B cell (primary cell): ENCODE results near the gene METRNL. TPM values are rescaled to one million over a fixed set of nuclear protein-coding genes. Genes with fewer than 3 reads are reported as not detected.
"Not testable (repeated sequence)": the region's sequence is repeated elsewhere in the genome, so short reads cannot be mapped to it uniquely, and the experiment has no call there.

Experiments
- ATAC-seq: fragments of 200-7000 bp; cut with Tn5 transposase; one replicate; pipeline ENCODE4 v1.10.0; 2021; ENCODE audit warnings: low read depth, mild to moderate bottlenecking, moderate number of reproducible peaks, moderate library complexity
- CTCF ChIA-PET: fragments of 350-600 bp; sonication (Branson Sonifier 250); formaldehyde crosslinking; loops from one replicate; lab custom pipeline; 2021; ENCODE audit warnings: antibody characterized with exemption, inconsistent platforms; lab: Charles Lee
- POLR2A ChIA-PET: fragments of 350-600 bp; sonication (Branson Sonifier 250); formaldehyde crosslinking; loops from one replicate; lab custom pipeline; 2021; ENCODE audit warnings: antibody characterized with exemption; lab: Charles Lee
- DNase-seq: peaks from one replicate; pipeline ENCODE4 v3.0.0; 2013
- H2AFZ ChIP-seq: 2 replicates; pipeline ENCODE4 v1.6.1; 2012; ENCODE audit warnings: mild to moderate bottlenecking, low read depth, low read length; ENCODE audit not compliant: insufficient read depth, poor library complexity, severe bottlenecking
- H3K27ac ChIP-seq, 2 donors: 1 replicate in 1 of 2; 2 replicates in 1 of 2; pipeline ENCODE4 v1.5.1; 2012 to 2013; ENCODE audit warnings: low read length in 2 of 2, mild to moderate bottlenecking in 2 of 2, moderate library complexity in 1 of 2
- H3K27me3 ChIP-seq, 4 experiments: fragments of 200-600 bp in 1 of 4; sonication (generic) in 1 of 4; replicated peaks in 1 of 4; 1 replicate in 2 of 4; 2 replicates in 2 of 4; pipeline versions ENCODE4 v1.6.1 to v1.7.0; 2013 to 2016; ENCODE audit warnings: low read length in 3 of 4, mild to moderate bottlenecking in 2 of 4, mixed read lengths in 1 of 4, moderate library complexity in 1 of 4; ENCODE audit not compliant: insufficient read depth in 4 of 4, control insufficient read depth in 3 of 4; ENCODE audit errors: control extremely low read depth in 1 of 4
- H3K36me3 ChIP-seq, 2 experiments: replicated peaks in 1 of 2; 1 replicate in 1 of 2; 2 replicates in 1 of 2; pipeline versions ENCODE4 v1.6.1 to v1.7.1; 2013; ENCODE audit warnings: low read length in 1 of 2; ENCODE audit not compliant: insufficient read depth in 2 of 2, control insufficient read depth in 1 of 2; ENCODE audit errors: control extremely low read depth in 1 of 2, extremely low read depth in 1 of 2
- H3K4me1 ChIP-seq, 2 donors: fragments of 200-600 bp in 1 of 2; sonication (generic) in 1 of 2; 1 replicate in 1 of 2; 2 replicates in 1 of 2; pipeline versions ENCODE4 v1.5.1 to v1.6.1; 2013 to 2017; ENCODE audit warnings: low read length in 2 of 2; ENCODE audit not compliant: control insufficient read depth in 2 of 2, insufficient read depth in 2 of 2
- H3K4me2 ChIP-seq: replicated peaks from 2 replicates; pipeline ENCODE3; 2012; ENCODE audit warnings: mild to moderate bottlenecking, low read depth, low read length; ENCODE audit not compliant: poor library complexity, severe bottlenecking
- H3K4me3 ChIP-seq, 5 experiments: fragments of 200-600 bp in 1 of 5; sonication (generic) in 1 of 5; 1 replicate in 3 of 5; 2 replicates in 2 of 5; pipeline versions ENCODE4 v1.5.1 to v1.7.0; 2011 to 2016; ENCODE audit warnings: low read length in 4 of 5, mild to moderate bottlenecking in 4 of 5, low read depth in 2 of 5, control low read depth in 1 of 5, moderate library complexity in 1 of 5; ENCODE audit not compliant: insufficient read depth in 1 of 5; ENCODE audit errors: control extremely low read depth in 1 of 5, extremely low read depth in 1 of 5
- H3K79me2 ChIP-seq: fragments of 200-600 bp; sonication (generic); one replicate; pipeline ENCODE4 v1.6.0; 2016; ENCODE audit warnings: low read length; ENCODE audit not compliant: control insufficient read depth, insufficient read depth
- H3K9ac ChIP-seq: fragments of 200-600 bp; sonication (generic); 2 replicates; pipeline ENCODE4 v1.6.1; 2017; ENCODE audit warnings: mild to moderate bottlenecking, low read length, moderate library complexity
- H3K9me3 ChIP-seq, 3 donors: one replicate each; pipeline versions ENCODE4 v1.6.1 to v1.7.1; 2013; ENCODE audit warnings: low read length in 2 of 3; ENCODE audit not compliant: control insufficient read depth in 2 of 3, insufficient read depth in 1 of 3; ENCODE audit errors: control extremely low read depth in 1 of 3
- H4K20me1 ChIP-seq: 2 replicates; pipeline ENCODE4 v1.6.0; 2012; ENCODE audit warnings: mild to moderate bottlenecking, low read length; ENCODE audit not compliant: insufficient read depth, control insufficient read depth, poor library complexity, severe bottlenecking
- H3K27ac Mint-ChIP-seq: one replicate; pipeline ENCODE4 v1.8.0; 2021; ENCODE audit warnings: mixed read lengths
- H3K27me3 Mint-ChIP-seq: one replicate; pipeline ENCODE4 v1.8.0; 2021; ENCODE audit warnings: mixed read lengths
- H3K4me1 Mint-ChIP-seq: one replicate; pipeline ENCODE4 v1.8.0; 2021; ENCODE audit warnings: mixed read lengths
- H3K4me3 Mint-ChIP-seq: one replicate; pipeline ENCODE4 v1.8.0; 2021; ENCODE audit warnings: mixed read lengths
- H3K9me3 Mint-ChIP-seq: one replicate; pipeline ENCODE4 v1.8.0; 2022; ENCODE audit warnings: mixed read lengths; ENCODE audit not compliant: insufficient read depth
- CTCF ChIP-seq: fragments of 200-600 bp; IDR thresholded peaks from one replicate; pipeline ENCODE4 v1.8.0; 2022; ENCODE audit warnings: antibody characterized with exemption, mild to moderate bottlenecking
- EZH2 ChIP-seq: IDR thresholded peaks from 2 replicates; pipeline ENCODE4 v1.6.1; 2012; ENCODE audit warnings: borderline replicate concordance, low read depth, mild to moderate bottlenecking, moderate library complexity, low read length; ENCODE audit not compliant: insufficient read depth, poor library complexity, severe bottlenecking
- WGBS: methylation state at CpG from one replicate; pipeline ENCODE4 v1.1.5; 2013; ENCODE audit warnings: missing lambda C conversion rate; ENCODE audit not compliant: insufficient coverage; 5-methylcytosine and 5-hydroxymethylcytosine counted together
- intact Hi-C: fragments of 100-400 bp; cut with micrococcal nuclease; formaldehyde crosslinking; loops from one replicate; pipeline ENCODE4 v1.10.0; 2022
- polyA plus RNA-seq: library from polyadenylated mRNA; depleted of rRNA; stranded (reverse); fragments of >200 nt; gene quantifications from 2 replicates; pipeline ENCODE4 v1.2.3, GENCODE V29; 2012
- total RNA-seq, 2 donors: library from RNA; stranded (reverse); fragments of 120-200 nt in 1 of 2; gene quantifications; 1 replicate in 1 of 2; 2 replicates in 1 of 2; pipeline versions ENCODE4 v1.2.3 to v1.2.4, GENCODE V29; 2013 to 2022

The METRNL gene
- total and polyA plus RNA-seq, 2 donors (not counting 1 experiment from before 2014, with no cell fraction given): 11.8 to 18.4 TPM

- H3K4me3 ChIP-seq: no peak overlapping the region
- no peaks in the 10 kb centered on the region for H3K4me1 Mint-ChIP-seq
- no peak for ATAC-seq
- H3K27ac ChIP-seq: no peak overlapping the region
- H2AFZ ChIP-seq: no peak overlapping the region
- H3K4me1 ChIP-seq: no peaks in the 10 kb centered on the region
- H3K4me3 Mint-ChIP-seq: no peak overlapping the region
- intact Hi-C loops: no loop called here
- H3K9me3 ChIP-seq: no peaks in the 10 kb centered on the region
- 94% methylated on average over 15 of the region's 16 CpGs for whole genome bisulfite sequencing
- H3K27ac Mint-ChIP-seq: no peak overlapping the region
- DNase-seq: no peak
- no peaks in the 10 kb centered on the region for H3K9me3 Mint-ChIP-seq
- H3K36me3 ChIP-seq: no peaks in the 10 kb centered on the region
- H4K20me1 ChIP-seq: no peaks in the 10 kb centered on the region
- ChIA-PET CTCF (interaction anchor here (0.7 kb wide), 1 partner anchor 358 kb away, joined by 3 read pairs; no protein-coding TSS in a partner anchor), POLR2A (no interaction called here)
- H3K27me3 ChIP-seq: peaks cover 0 to 10% (median 0%) of the 10 kb centered on the region in 4 experiments
- peaks cover 14% of the 10 kb centered on the region for H3K27me3 Mint-ChIP-seq
- no peak overlapping the region for H3K4me2 ChIP-seq
- no peaks in the 10 kb centered on the region for H3K79me2 ChIP-seq
- no peak overlapping the region for H3K9ac ChIP-seq
- TF ChIP-seq EZH2: no peak
- TF ChIP-seq CTCF: no peak
Observed at GRCh38 chr17:83133302-83134121, 54.1 kb downstream of the METRNL start.

- ATAC-seq, DNase-seq, POLR2A ChIA-PET, H2AFZ ChIP-seq, H3K27ac Mint-ChIP-seq, H3K4me1 ChIP-seq, H3K9ac ChIP-seq, intact Hi-C loops, H3K4me1 Mint-ChIP-seq, H3K9me3 Mint-ChIP-seq, CTCF ChIA-PET, H3K36me3 ChIP-seq, H3K27me3 ChIP-seq, H3K4me3 ChIP-seq, H3K4me2 ChIP-seq, H3K79me2 ChIP-seq, H3K27ac ChIP-seq, H4K20me1 ChIP-seq, H3K4me3 Mint-ChIP-seq, H3K9me3 ChIP-seq: not testable (repeated sequence)
- no CpG with 5 or more reads among the region's 38 CpGs for WGBS
- peaks cover 11% of the 10 kb centered on the region for H3K27me3 Mint-ChIP-seq
Observed at GRCh38 chr17:83134456-83134855, 55.0 kb downstream of the METRNL start.
